RWPE2 (cell line): ENCODE measurements around the gene JPT1.

Experiments used
- ATAC-seq: fragments of 200-7000 bp; cut with Tn5 transposase; 3 replicates; pipeline ENCODE4 v1.9.1; 2021; ENCODE audit warnings: low read depth
- DNase-seq: peaks from one replicate; pipeline ENCODE4 v3.0.0-alpha.2; 2020; ENCODE audit warnings: low spot score
- H3K27ac ChIP-seq: fragments of 450-650 bp; 2 replicates; pipeline ENCODE4 v1.5.1; 2017; ENCODE audit warnings: mild to moderate bottlenecking; ENCODE audit not compliant: poor library complexity, severe bottlenecking
- H3K27me3 ChIP-seq: fragments of 250-450 bp; sonication (Bioruptor Pico); 2 replicates; pipeline ENCODE4 v1.5.1; 2021; ENCODE audit warnings: mild to moderate bottlenecking, moderate library complexity; ENCODE audit not compliant: insufficient read depth, poor library complexity, severe bottlenecking
- H3K36me3 ChIP-seq: fragments of 250-450 bp; sonication (Bioruptor Pico); 2 replicates; pipeline ENCODE4 v1.5.1; 2020; ENCODE audit warnings: low read depth, mild to moderate bottlenecking, moderate library complexity
- H3K4me1 ChIP-seq: fragments of 250-450 bp; sonication (Bioruptor Pico); 2 replicates; pipeline ENCODE4 v1.5.1; 2021; ENCODE audit warnings: mild to moderate bottlenecking, moderate library complexity; ENCODE audit not compliant: insufficient read depth, poor library complexity, severe bottlenecking
- H3K4me3 ChIP-seq: fragments of 250-450 bp; sonication (Bioruptor Pico); 2 replicates; pipeline ENCODE4 v1.5.1; 2021; ENCODE audit warnings: mild to moderate bottlenecking, moderate library complexity; ENCODE audit not compliant: severe bottlenecking
- H3K9me3 ChIP-seq: fragments of 250-450 bp; sonication (Bioruptor Pico); 2 replicates; pipeline ENCODE4 v1.5.1; 2021; ENCODE audit warnings: mild to moderate bottlenecking, moderate library complexity; ENCODE audit not compliant: severe bottlenecking
- TF ChIP-seq, protein P1 (sequence below): fragments of 450-650 bp; IDR thresholded peaks from one replicate; pipeline ENCODE4 v1.5.1; 2017; ENCODE audit warnings: mild to moderate bottlenecking, moderate library complexity; ENCODE audit not compliant: poor library complexity, severe bottlenecking

JPT1 gene

DNA sequence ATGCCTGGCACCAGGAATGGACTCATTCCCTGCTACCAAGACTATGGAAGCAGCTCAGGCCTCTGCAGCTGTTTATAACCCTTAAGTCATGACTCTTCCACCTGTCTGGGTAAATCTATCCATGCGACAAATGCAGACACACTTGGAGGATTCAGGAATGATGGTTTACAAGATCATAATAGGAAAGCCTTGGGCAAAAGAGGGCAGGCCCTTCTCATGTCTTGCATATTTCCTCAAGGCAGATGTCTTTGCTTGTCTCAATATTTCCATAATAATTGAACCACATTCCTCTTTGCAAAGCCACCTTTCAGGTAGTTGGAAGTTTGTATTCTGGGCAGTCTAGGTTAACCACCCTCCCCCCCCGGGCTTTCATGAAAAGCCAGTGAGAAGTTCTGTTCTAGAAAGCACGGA lies 884 bp upstream of the JPT1 start:
- Histone ChIP-seq H3K9me3 (no peaks in the 10 kb centered on the region), H3K36me3 (peaks cover 18% of the 10 kb centered on the region), H3K4me3 (no peak overlapping the region), H3K4me1 (peaks cover 41% of the 10 kb centered on the region), H3K27ac (peak overlapping the region; percentile 88), H3K27me3 (no peaks in the 10 kb centered on the region)
- ATAC-seq, result no peak
- peak; percentile 29 for DNase-seq
- TF ChIP-seq, protein P1, sequence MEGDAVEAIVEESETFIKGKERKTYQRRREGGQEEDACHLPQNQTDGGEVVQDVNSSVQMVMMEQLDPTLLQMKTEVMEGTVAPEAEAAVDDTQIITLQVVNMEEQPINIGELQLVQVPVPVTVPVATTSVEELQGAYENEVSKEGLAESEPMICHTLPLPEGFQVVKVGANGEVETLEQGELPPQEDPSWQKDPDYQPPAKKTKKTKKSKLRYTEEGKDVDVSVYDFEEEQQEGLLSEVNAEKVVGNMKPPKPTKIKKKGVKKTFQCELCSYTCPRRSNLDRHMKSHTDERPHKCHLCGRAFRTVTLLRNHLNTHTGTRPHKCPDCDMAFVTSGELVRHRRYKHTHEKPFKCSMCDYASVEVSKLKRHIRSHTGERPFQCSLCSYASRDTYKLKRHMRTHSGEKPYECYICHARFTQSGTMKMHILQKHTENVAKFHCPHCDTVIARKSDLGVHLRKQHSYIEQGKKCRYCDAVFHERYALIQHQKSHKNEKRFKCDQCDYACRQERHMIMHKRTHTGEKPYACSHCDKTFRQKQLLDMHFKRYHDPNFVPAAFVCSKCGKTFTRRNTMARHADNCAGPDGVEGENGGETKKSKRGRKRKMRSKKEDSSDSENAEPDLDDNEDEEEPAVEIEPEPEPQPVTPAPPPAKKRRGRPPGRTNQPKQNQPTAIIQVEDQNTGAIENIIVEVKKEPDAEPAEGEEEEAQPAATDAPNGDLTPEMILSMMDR, result no peak

DNA sequence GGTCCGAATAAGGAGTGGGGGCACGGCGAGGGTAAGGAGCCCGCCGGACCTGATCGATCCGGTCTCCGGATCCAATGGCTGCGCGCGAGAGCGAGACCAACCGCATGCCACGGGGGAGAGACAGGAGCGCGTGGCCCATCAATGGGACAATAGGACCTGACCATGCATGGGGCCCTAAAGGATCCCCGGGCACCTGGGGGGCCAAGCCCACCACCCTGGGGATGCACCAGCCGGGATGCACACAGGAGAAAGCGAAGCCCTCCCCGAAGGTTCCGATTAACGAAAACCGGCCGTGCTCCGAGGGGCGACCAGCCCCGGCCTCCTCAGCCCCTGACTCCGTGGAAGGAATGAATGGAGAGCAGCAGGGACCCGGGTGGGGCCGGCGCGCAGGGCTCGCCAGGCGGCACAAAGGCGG lies 525 bp downstream of the JPT1 start:
- peak overlapping the region; percentile 88 for H3K27ac ChIP-seq
- peak; percentile 62 for DNase-seq
- ATAC-seq, result no peak

DNA sequence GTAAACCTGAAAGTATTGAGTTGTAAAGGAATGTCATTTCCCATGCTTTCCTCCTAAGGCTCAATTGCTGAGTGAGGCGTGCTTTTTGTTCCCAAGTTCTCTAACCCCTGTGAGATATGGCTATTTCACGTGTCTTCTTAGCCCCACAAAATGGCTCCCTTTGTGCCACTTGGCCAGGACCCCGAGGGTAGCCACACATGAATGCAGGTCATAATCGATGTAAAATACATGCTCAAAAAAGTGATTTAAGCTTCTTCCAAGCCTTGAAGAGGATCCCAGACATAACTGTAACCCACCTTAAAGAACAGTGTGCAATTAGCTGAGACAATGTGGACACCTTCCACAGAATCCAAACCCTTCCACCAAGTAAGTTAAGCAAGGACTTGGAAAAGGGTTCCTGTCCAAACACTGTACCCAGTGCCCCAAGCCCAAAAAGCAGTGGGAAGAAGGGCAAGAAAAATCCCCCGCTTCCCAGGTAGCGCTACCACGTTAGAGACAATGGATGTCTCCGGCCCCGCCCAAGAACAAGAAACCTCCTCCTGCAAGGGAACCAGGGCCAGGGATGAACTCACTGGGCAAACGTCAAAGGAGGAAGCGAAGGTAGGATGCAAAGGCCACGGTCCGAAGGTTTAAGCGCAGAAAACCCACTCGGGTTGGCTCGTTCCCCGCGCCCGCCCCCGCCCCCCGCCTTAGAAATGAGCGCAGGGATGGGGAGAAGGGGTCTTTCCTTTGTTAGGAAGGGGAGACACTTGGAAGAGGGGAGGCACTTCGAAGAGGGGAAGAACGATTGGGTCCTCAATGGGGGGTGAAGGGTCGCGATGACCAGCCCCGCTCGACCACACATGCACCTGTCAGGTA lies 1.2 kb downstream of the JPT1 start:
- Histone ChIP-seq H3K27ac (peak overlapping the region; percentile 88), H3K4me1 (peaks cover 22% of the 10 kb centered on the region), H3K27me3 (no peaks in the 10 kb centered on the region), H3K4me3 (peak overlapping the region; percentile 92), H3K9me3 (no peaks in the 10 kb centered on the region), H3K36me3 (peaks cover 36% of the 10 kb centered on the region)
- DNase-seq (peak; percentile 66), ATAC-seq (peak; percentile 49)
- TF ChIP-seq, protein P1, result no peak

More for the DNA sequence above, 525 bp downstream of the JPT1 start:
- Histone ChIP-seq H3K36me3 (peaks cover 29% of the 10 kb centered on the region), H3K4me3 (peak overlapping the region; percentile 92), H3K27me3 (no peaks in the 10 kb centered on the region), H3K4me1 (peaks cover 28% of the 10 kb centered on the region), H3K9me3 (no peaks in the 10 kb centered on the region)
- TF ChIP-seq, protein P1, result no peak

DNA sequence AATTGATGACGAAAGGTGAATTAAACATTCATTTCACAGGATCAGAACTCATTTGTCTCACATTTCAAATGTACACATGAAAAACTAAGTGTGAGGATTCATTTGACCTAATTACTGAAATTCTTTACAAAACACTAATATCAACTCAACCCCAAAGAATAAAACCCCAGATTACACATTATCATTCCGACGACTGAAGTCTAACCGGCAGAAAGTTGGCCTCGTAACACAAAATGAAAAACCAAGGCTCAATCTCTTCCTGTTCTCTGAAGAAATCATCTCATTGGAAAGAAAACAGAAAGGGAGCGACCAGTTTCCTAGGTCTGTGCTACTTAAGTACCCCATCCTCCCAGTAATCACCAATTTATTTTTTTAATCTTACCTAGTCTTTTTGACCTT lies 1.8 kb downstream of the JPT1 start:
- peak overlapping the region; percentile 92 for H3K4me3 ChIP-seq
- DNase-seq, result no peak
- TF ChIP-seq, protein P1, result no peak
- no peak for ATAC-seq
- no peaks in the 10 kb centered on the region for H3K9me3 ChIP-seq
- peaks cover 42% of the 10 kb centered on the region for H3K36me3 ChIP-seq
- no peaks in the 10 kb centered on the region for H3K27me3 ChIP-seq
- H3K27ac ChIP-seq, result peak overlapping the region; percentile 88
- H3K4me1 ChIP-seq, result peaks cover 22% of the 10 kb centered on the region

DNA sequence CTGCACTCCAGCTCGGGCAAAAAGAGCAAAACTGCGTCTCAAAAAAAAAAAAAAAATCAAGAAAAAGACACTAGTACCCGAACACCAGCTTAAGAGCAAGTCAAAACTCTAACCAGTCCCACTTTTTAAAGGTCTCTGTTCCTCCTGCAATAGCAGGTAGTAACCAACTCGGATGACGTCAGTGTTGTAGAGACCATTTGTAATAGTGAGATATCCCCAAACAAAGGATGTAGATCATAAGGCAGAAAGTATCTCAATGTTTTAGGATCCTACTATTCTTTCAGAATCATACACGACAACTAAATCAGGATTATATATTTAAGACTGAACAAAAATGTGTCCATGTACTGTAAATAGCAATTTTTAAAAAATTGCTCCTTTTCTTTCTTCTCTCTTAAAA lies 2.4 kb downstream of the JPT1 start:
- H3K27ac ChIP-seq, result peak overlapping the region; percentile 88

More for the DNA sequence above, 2.4 kb downstream of the JPT1 start:
- no peaks in the 10 kb centered on the region for H3K9me3 ChIP-seq
- TF ChIP-seq, protein P1, result no peak
- peaks cover 48% of the 10 kb centered on the region for H3K36me3 ChIP-seq
- DNase-seq, result no peak
- peaks cover 22% of the 10 kb centered on the region for H3K4me1 ChIP-seq
- no peak for ATAC-seq
- peak overlapping the region; percentile 92 for H3K4me3 ChIP-seq
- no peaks in the 10 kb centered on the region for H3K27me3 ChIP-seq
